Activated naive CD4-positive, alpha-beta T cell treated with anti-CD3 and anti-CD28 coated beads, Interleukin-2, amount 50 U/mL, for 72 hours (primary cell): Measurements from ENCODE around the gene PIP5K1B. TPM values are rescaled to one million over a fixed set of nuclear protein-coding genes. Genes with fewer than 3 reads are reported as not detected.

Experiments
- total RNA-seq, 2 donors: library from RNA; stranded (reverse); gene quantifications; one replicate each; pipeline ENCODE4 v1.2.3, GENCODE V29; 2022

PIP5K1B gene
- total RNA-seq, 2 donors from 2014 or later = 0.55 to 2.1 TPM

Other genes with a start within 250 kb of the PIP5K1B start
- gene TMEM252, start 164.4 kb upstream of the PIP5K1B start, total RNA-seq = not detected